ENCODE measurements around the gene MACROD1.

Gene MACROD1

GRCh38 chr11:64014356-64014755, 151.6 kb downstream of the MACROD1 start:
- no peak for DNase-seq (ENCODE audit: low read depth)
- no peak for TF ChIP-seq CTCF (conservative IDR thresholded peaks at IDR 0.05; ENCODE audit: low read depth, low read length)
- H3K4me3 ChIP-seq (ENCODE audit: low read depth, low read length) = no peak overlapping the region

- no peak overlapping the region for H3K4me3 ChIP-seq (ENCODE audit: low read depth, low read length)
- no peak for DNase-seq (ENCODE audit: low read depth)
- TF ChIP-seq CTCF (conservative IDR thresholded peaks at IDR 0.05; ENCODE audit: low read depth, low read length) = no peak
These were observed 152.6 kb downstream of the MACROD1 start for GRCh38 chr11:64013141-64013896.

DNA sequence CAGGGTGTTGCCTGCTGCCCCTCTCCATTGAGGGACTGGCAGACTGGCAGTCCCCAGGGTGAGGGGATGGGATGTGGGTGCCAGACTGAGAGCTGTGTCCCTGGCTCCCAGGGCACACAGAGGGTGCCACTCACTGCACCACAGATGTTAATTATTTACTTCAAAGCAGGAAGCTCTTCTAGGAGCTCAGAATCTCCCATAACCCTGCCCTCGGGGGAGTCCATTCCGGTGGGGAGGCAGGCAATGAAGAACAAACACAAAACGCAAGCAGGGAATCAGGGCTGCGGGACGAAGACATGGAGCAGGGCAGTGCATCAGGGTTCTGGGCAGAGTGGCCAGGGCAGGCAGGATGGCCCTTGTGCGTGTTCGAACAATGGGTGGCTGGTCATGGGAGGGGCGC, 154.5 kb downstream of the MACROD1 start:
- H3K4me3 ChIP-seq (ENCODE audit: low read depth, low read length) = no peak overlapping the region
- DNase-seq (ENCODE audit: low read depth) = no peak
- TF ChIP-seq CTCF (conservative IDR thresholded peaks at IDR 0.05; ENCODE audit: low read depth, low read length) = no peak

DNA sequence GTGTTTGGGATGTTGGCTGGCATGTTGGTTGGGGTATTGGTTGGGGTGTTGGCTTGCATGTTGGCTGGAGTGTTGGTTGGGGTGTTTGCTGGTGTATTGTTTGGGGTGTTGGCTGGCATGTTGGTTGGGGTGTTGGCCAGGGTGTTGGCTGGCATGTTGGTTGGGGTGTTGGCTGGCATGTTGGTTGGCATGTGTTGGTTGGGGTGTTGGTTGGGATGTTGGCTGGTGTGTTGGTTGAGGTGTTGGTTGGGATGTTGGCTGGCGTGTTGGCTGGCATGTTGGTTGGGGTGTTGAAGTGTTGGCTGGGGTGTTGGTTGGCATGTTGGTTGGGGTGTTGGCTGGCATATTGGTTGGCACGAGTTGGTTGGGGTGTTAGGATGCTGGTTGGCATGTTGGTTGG, 155.1 kb downstream of the MACROD1 start:
- no peak overlapping the region for H3K4me3 ChIP-seq (ENCODE audit: low read depth, low read length)
- DNase-seq (ENCODE audit: low read depth) = no peak
- TF ChIP-seq CTCF (conservative IDR thresholded peaks at IDR 0.05; ENCODE audit: low read depth, low read length) = no peak

DNA sequence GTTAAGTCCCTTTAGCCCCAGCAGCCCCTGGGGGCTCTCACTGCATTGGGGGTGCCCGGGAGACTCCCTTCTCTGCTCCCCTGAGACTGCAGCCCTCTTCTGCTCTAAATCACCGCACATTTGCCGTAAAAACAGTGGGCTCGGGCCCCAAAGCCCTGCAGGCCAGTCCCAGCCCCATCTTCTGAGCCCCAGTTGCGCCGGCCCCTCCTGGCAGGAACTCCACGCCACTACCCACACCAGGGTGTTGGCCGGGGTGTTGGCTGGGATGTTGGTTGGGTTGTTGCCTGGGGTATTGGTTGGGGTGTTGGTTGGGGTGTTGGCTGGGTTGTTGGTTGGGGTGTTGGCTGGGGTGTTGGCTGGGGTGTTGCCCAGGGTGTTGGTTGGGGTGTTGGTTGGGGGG, 156.2 kb downstream of the MACROD1 start:
- no peak overlapping the region for H3K4me3 ChIP-seq (ENCODE audit: low read depth, low read length)
- no peak for DNase-seq (ENCODE audit: low read depth)
- TF ChIP-seq CTCF (conservative IDR thresholded peaks at IDR 0.05; ENCODE audit: low read depth, low read length) = no peak

DNA sequence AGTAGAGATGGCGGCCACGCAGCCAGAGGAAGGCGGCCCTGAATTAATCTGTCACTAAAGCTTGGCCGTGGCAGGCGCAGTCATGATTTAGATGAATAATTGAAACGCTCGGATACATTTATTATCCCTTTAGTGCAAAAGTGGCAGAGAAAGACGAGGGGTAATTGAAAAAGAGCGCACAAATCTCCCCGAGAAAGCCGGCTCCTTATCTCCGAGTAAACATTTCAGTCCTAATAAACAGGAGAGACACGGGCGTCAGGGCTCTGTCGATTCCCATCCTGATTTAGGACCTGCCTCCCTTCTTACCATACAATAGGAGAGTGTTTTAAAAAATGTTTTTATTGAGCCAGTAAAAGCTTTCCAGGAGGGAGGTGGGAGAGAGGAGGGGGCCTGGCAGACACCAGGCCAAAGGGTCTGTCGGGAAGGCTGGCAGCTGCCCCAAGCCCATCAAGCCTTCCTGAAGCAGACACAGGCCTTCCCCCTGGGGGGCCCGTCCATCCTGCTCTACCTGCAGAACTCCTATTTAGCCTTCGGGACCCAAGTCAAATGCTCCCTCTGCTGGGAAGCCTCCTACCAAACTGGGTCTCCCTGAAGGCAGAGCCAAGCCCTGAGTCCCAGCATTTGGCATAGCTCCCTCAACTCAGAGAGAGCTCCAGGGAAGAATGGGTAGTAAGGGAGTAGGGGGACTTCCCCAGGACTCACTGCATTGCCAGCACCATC, 156.8 kb downstream of the MACROD1 start:
- H3K4me3 ChIP-seq (ENCODE audit: low read depth, low read length) = no peak overlapping the region
- TF ChIP-seq CTCF (conservative IDR thresholded peaks at IDR 0.05; ENCODE audit: low read depth, low read length) = no peak
- no peak for DNase-seq (ENCODE audit: low read depth)

Data from choroid plexus epithelial cell (primary cell).